Lower leg skin (tissue), 3 donors: ENCODE results near the gene GUCY1B1.

ENCODE experiments used
- POLR2A ChIP-seq, 2 donors: fragments of 450-650 bp; IDR thresholded peaks; one replicate each; pipeline ENCODE4 v1.6.1; 2016 to 2017; ENCODE audit warnings: antibody characterized with exemption in 2 of 2, mild to moderate bottlenecking in 1 of 2, moderate library complexity in 1 of 2
- TF ChIP-seq, protein P1 (sequence below), 3 donors: fragments of 450-650 bp; IDR thresholded peaks; one replicate each; pipeline ENCODE4 v1.5.1; 2016; ENCODE audit warnings: antibody characterized with exemption in 3 of 3, mild to moderate bottlenecking in 3 of 3, moderate library complexity in 2 of 3

GRCh38 chr4:155777971-155778735 is 19.3 kb downstream of the GUCY1B1 start:
- TF ChIP-seq, protein P1, sequence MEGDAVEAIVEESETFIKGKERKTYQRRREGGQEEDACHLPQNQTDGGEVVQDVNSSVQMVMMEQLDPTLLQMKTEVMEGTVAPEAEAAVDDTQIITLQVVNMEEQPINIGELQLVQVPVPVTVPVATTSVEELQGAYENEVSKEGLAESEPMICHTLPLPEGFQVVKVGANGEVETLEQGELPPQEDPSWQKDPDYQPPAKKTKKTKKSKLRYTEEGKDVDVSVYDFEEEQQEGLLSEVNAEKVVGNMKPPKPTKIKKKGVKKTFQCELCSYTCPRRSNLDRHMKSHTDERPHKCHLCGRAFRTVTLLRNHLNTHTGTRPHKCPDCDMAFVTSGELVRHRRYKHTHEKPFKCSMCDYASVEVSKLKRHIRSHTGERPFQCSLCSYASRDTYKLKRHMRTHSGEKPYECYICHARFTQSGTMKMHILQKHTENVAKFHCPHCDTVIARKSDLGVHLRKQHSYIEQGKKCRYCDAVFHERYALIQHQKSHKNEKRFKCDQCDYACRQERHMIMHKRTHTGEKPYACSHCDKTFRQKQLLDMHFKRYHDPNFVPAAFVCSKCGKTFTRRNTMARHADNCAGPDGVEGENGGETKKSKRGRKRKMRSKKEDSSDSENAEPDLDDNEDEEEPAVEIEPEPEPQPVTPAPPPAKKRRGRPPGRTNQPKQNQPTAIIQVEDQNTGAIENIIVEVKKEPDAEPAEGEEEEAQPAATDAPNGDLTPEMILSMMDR (IDR thresholded peaks at IDR 0.05) = no peak
- no peak for TF ChIP-seq POLR2A (IDR thresholded peaks at IDR 0.05)
